ENCODE data around the gene CRYGS.

CRYGS gene

DNA sequence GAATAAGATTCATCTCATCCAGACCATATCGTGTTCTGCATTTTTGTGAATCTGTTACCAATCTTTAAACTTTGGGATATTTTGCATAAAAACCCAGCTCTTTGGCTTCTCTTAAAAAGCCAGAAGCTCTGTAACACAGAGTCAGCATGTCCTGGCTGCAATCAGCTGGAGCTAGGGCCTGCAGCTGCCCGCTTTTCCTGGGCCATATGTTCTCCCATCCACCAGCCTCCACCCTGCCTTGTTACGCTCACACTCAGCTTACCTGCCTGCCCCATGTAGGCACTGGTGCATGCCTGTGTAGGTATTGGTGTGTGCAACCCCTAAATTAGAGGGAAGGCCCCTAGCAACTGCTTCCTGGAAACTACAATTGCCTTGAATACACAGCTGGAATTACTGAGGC is 48.2 kb downstream of the CRYGS start:
- TF ChIP-seq, protein P1, sequence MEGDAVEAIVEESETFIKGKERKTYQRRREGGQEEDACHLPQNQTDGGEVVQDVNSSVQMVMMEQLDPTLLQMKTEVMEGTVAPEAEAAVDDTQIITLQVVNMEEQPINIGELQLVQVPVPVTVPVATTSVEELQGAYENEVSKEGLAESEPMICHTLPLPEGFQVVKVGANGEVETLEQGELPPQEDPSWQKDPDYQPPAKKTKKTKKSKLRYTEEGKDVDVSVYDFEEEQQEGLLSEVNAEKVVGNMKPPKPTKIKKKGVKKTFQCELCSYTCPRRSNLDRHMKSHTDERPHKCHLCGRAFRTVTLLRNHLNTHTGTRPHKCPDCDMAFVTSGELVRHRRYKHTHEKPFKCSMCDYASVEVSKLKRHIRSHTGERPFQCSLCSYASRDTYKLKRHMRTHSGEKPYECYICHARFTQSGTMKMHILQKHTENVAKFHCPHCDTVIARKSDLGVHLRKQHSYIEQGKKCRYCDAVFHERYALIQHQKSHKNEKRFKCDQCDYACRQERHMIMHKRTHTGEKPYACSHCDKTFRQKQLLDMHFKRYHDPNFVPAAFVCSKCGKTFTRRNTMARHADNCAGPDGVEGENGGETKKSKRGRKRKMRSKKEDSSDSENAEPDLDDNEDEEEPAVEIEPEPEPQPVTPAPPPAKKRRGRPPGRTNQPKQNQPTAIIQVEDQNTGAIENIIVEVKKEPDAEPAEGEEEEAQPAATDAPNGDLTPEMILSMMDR (IDR thresholded peaks at IDR 0.05; ENCODE audit: low read length, missing control alignments): no peak
- DNase-seq (ENCODE audit: low read depth): no peak

DNA sequence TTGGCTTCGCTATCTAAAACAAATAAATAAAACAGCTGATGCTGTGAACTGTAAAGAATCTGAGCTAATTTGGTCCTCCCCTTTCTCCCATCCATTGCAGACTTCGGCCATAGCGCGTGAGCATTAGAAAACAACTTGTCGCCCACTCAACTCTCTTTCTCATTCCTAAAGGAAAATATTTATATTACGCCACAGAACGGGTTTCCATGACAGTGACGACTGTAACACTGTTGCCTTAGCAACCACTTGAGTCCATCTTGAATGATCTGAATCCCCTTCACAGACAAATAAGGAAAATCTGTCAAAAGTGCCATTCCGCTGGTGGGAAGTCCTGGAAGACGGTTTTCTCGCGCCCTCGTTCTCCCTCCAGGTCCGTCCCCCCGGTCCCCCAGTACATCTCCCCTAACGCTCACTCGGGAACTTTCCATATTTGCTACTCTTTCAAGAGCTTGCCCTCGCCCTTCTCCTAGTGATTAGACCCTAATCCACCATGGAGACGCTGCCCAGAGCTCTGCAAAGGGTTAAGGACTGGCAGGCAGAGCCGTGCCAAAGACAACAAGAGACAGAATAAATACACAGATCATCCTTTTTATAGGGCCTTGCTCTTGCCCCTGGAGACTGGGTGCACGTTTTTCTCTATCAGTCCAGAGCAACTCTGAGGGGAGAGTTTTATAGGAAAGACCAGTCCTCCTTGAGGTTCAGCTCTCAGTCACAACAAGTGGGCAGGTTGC is 50.5 kb downstream of the CRYGS start:
- no peak for DNase-seq (ENCODE audit: low read depth)
- TF ChIP-seq, protein P1 (IDR thresholded peaks at IDR 0.05; ENCODE audit: low read length, missing control alignments): no peak
- no peak overlapping the region for H3K4me3 ChIP-seq (replicated peaks; ENCODE audit: low read depth, low read length)

More for the DNA sequence above, 48.2 kb downstream of the CRYGS start:
- no peak overlapping the region for H3K4me3 ChIP-seq (replicated peaks; ENCODE audit: low read depth, low read length)

DNA sequence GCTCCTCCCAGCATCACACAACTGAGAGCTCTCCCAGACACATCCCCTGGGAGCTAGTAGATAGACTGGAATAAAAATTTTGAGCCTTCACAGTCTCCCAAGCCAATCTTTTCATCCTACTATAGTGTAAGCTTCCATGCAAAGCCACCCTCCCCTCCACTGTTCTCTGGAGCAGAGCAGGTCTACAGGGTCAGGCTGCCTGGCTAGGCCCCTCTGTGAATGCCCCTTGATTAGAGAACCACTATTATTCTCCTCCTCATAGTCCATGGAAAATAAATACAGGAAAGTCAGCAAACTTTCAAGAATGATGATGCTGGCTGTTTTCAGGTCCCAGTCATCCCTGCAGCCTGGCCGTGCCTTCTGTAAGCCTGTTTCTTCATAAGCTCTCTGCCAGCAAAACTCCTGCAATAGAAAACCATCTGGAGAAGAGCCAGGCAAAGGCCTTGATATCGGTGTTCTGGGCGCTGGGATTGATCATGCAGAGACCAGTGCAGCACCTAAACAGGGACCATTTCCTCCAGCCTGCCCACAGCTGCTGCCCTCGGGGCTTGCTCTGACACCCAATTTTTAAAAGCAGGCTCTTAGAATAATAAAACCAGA is 51.7 kb downstream of the CRYGS start:
- no peak overlapping the region for H3K4me3 ChIP-seq (replicated peaks; ENCODE audit: low read depth, low read length)
- TF ChIP-seq, protein P1 (IDR thresholded peaks at IDR 0.05; ENCODE audit: low read length, missing control alignments): no peak
- no peak for DNase-seq (ENCODE audit: low read depth)

DNA sequence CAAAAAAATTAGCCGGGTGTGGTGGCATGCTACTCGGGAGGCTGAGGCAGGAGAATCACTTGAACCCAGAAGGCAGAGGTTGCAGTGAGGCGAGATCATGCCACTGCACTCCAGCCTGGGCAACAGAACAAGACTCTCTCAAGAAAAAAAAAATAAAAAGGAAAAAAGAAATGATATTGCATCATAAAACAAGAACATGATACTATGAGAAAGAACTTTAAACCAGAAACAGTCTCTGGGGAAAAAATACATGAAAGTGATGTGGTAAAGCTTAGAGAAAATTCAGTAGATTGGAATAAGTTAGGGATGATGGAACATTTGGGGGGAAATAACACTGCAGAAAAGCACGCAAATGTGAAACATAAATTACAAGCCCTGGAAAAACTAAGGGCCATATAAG is 54.7 kb downstream of the CRYGS start:
- H3K4me3 ChIP-seq (replicated peaks; ENCODE audit: low read depth, low read length): no peak overlapping the region
- TF ChIP-seq, protein P1 (IDR thresholded peaks at IDR 0.05; ENCODE audit: low read length, missing control alignments): no peak
- DNase-seq (ENCODE audit: low read depth): no peak
